Erythroblast (primary cell): Measurements from ENCODE around the gene TRIM33.

Experiments used
- GATA1 ChIP-seq: IDR thresholded peaks from 2 replicates; pipeline ENCODE4 v1.6.1; 2011; ENCODE audit warnings: low read depth, mild to moderate bottlenecking, control low read depth, low read length, moderate library complexity
- POLR2A ChIP-seq: IDR thresholded peaks from 2 replicates; pipeline ENCODE4 v1.6.1; 2011; ENCODE audit warnings: mild to moderate bottlenecking, low read length

GRCh38 chr1:114549137-114549536 lies 38.1 kb upstream of the TRIM33 start:
- TF ChIP-seq POLR2A (no peak), GATA1 (no peak)
